ENCODE results near the gene ZSCAN4. TPM values are rescaled to one million over a fixed set of nuclear protein-coding genes. Genes with fewer than 3 reads are reported as not detected.
A peak's percentile ranks its signal among the peaks of the same experiment; 100 is the strongest.

The ZSCAN4 gene
- total RNA-seq, 1 donor from 2014 or later = not detected

DNA sequence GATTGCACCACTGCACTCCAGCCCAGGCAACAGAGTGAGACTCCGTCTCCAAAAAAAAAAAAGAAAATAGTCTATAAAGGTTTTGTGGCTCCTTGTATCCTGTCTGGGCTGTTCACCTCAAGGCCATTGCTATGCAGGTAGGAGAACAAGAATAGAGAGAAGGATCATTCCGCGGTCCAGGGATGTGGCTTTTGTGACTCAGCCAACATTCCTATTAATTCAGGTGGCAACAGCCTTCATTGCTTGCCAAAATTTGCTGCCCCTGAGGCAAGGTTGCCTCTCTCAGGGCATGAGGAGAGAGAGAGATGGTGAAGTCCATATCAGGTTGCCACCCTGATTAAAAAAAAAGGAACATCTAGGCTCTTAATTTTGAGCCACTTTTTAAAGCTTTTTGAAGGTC, 21.0 kb downstream of the ZSCAN4 start:
- Mint-ChIP-seq H3K27me3 (ENCODE audit: low read depth) (no peaks in the 10 kb centered on the region), H3K36me3 (ENCODE audit: low read depth) (peaks cover 74% of the 10 kb centered on the region), H3K4me1 (ENCODE audit: low read depth) (no peaks in the 10 kb centered on the region), H3K4me3 (ENCODE audit: low read depth) (no peak overlapping the region), H3K27ac (no peak overlapping the region), H3K9me3 (peaks cover 87% of the 10 kb centered on the region)
- intact Hi-C loops (cut with micrococcal nuclease) = no loop called here
- DNase-seq (ENCODE audit: low spot score) = no peak

DNA sequence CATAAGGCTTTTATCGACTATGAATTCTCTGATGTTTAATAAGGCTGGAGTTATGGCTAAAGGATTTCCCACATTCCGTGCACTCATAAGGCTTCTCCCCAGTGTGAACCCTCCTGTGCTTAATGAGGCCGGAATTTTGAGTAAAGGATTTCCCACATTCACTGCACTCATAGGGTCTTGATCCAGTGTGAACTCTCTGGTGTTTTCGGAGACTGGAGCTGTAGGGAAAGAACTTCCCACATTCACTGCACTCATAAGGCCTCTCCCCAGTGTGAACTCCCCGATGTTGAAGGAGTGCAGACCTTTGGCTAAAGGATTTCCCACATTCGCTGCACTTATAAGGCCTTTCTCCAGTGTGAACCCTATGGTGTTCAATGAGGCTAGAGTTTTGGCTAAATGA, 32.9 kb downstream of the ZSCAN4 start:
- Mint-ChIP-seq H3K27me3 (ENCODE audit: low read depth) (no peaks in the 10 kb centered on the region), H3K27ac (no peak overlapping the region), H3K4me3 (ENCODE audit: low read depth) (no peak overlapping the region), H3K9me3 (peaks cover 83% of the 10 kb centered on the region), H3K4me1 (ENCODE audit: low read depth) (no peaks in the 10 kb centered on the region), H3K36me3 (ENCODE audit: low read depth) (peaks cover 89% of the 10 kb centered on the region)
- DNase-seq (ENCODE audit: low spot score) = no peak
- intact Hi-C loops (cut with micrococcal nuclease) = no loop called here

DNA sequence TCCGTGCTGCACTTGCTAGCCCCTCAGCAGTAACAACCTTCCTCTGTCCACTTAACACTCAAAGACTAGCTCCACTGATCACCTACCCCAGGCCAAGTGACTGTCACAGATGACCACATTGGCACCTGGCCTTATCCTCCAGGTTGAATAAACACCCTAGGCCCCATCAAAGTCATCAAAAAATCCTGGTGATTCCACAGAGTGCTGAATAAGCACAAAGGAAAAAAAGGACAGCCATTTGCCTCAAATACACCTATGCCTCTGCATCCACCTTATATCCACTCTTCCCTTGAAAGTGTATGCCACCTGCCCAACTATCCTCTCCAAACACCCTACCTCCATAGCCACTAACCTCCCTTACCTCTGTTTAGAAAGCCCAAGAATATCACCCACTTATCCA, 37.6 kb downstream of the ZSCAN4 start:
- Mint-ChIP-seq H3K36me3 (ENCODE audit: low read depth) (peaks cover 77% of the 10 kb centered on the region), H3K27ac (no peak overlapping the region), H3K4me3 (ENCODE audit: low read depth) (no peak overlapping the region), H3K4me1 (ENCODE audit: low read depth) (peaks cover 6% of the 10 kb centered on the region), H3K27me3 (ENCODE audit: low read depth) (no peaks in the 10 kb centered on the region), H3K9me3 (peaks cover 63% of the 10 kb centered on the region)
- no peak for DNase-seq (ENCODE audit: low spot score)
- intact Hi-C loops (cut with micrococcal nuclease) = no loop called here

GRCh38 chr19:57708641-57709361, 40.1 kb downstream of the ZSCAN4 start, which contains the start of gene ZNF154:
TSS of gene ZNF154 (minus strand) at chr19:57709204. CDS start at chr19:57708971, 233 bp downstream.
- intact Hi-C loops (cut with micrococcal nuclease) = no loop called here
- H3K36me3 Mint-ChIP-seq (ENCODE audit: low read depth) = peaks cover 59% of the 10 kb centered on the region

DNA sequence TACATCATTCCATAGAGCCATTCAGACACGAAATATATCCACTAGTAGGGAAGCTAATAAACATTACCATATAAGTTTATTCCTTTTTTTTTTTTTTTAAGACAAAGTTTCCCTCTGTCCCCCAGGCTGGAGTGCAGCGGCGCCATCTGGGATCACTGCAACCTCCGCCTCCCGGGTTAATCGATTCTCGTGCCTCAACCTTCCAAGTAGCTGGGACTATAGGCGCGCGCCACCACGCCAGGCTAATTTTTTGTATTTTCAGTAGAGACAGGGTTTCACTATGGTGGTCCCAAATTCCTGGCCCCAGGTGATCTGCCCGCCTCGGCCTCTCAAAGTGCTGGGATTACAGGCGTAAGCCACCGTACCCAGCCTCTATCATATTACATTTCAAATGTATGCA, 40.9 kb downstream of the ZSCAN4 start:
- H3K27ac Mint-ChIP-seq = no peak overlapping the region
- H3K4me3 Mint-ChIP-seq (ENCODE audit: low read depth) = peak overlapping the region; percentile 87
- DNase-seq (ENCODE audit: low spot score) = no peak
- peaks cover 53% of the 10 kb centered on the region for H3K36me3 Mint-ChIP-seq (ENCODE audit: low read depth)
- peaks cover 60% of the 10 kb centered on the region for H3K9me3 Mint-ChIP-seq
- H3K27me3 Mint-ChIP-seq (ENCODE audit: low read depth) = no peaks in the 10 kb centered on the region
- H3K4me1 Mint-ChIP-seq (ENCODE audit: low read depth) = peaks cover 6% of the 10 kb centered on the region
- intact Hi-C loops (cut with micrococcal nuclease) = no loop called here

More at GRCh38 chr19:57708641-57709361, 40.1 kb downstream of the ZSCAN4 start, which contains the start of gene ZNF154:
- Mint-ChIP-seq H3K27ac (peak within 1 kb of the TSS; percentile 75), H3K4me1 (ENCODE audit: low read depth) (peaks cover 6% of the 10 kb centered on the region), H3K4me3 (ENCODE audit: low read depth) (peak within 1 kb of the TSS; percentile 87), H3K9me3 (peaks cover 61% of the 10 kb centered on the region), H3K27me3 (ENCODE audit: low read depth) (no peaks in the 10 kb centered on the region)
- peak; percentile 20 for DNase-seq (ENCODE audit: low spot score)

- H3K27ac Mint-ChIP-seq = no peak overlapping the region
- H3K4me3 Mint-ChIP-seq (ENCODE audit: low read depth) = no peak overlapping the region
- intact Hi-C loops (cut with micrococcal nuclease) = no loop called here
- peaks cover 36% of the 10 kb centered on the region for H3K36me3 Mint-ChIP-seq (ENCODE audit: low read depth)
- H3K27me3 Mint-ChIP-seq (ENCODE audit: low read depth) = no peaks in the 10 kb centered on the region
- H3K4me1 Mint-ChIP-seq (ENCODE audit: low read depth) = peaks cover 6% of the 10 kb centered on the region
- peaks cover 58% of the 10 kb centered on the region for H3K9me3 Mint-ChIP-seq
- DNase-seq (ENCODE audit: low spot score) = no peak
Observed at GRCh38 chr19:57712222-57712621, 43.5 kb downstream of the ZSCAN4 start.

- no peak overlapping the region for H3K4me3 Mint-ChIP-seq (ENCODE audit: low read depth)
- H3K9me3 Mint-ChIP-seq = peaks cover 79% of the 10 kb centered on the region
Observed at GRCh38 chr19:57719424-57719823, 50.7 kb downstream of the ZSCAN4 start.

DNA sequence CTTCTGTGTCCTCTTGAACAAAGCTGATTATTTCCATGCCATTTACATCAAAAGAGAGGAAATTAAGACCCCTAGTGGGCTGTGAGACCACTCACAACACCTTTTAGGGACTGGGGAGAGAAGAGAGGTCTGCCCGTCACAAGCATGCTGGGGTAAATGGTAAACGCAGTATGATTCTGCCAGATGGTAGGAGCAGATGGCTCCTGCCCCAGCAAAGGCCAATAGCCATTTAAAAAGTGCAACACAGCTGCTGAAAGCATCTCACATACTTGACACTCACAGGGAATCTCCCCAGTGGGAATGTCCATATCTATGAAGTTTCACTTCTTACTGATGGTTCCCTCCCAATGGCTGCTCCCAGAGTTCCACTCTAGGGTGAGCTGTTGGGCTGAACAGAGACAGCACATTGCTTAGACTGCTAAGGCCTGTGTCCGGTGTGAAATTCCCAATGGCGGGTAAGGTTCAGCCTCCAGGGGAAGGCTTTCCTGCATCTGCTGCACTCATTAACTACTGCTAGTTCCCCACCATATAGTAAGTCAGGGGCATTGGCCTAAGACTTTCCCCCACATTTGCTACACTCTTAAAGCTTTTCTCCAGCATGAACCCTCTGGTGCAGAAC, 51.3 kb downstream of the ZSCAN4 start:
- Mint-ChIP-seq H3K4me1 (ENCODE audit: low read depth) (no peaks in the 10 kb centered on the region), H3K4me3 (ENCODE audit: low read depth) (no peak overlapping the region), H3K27ac (no peak overlapping the region), H3K36me3 (ENCODE audit: low read depth) (peaks cover 67% of the 10 kb centered on the region), H3K9me3 (peaks cover 79% of the 10 kb centered on the region), H3K27me3 (ENCODE audit: low read depth) (no peaks in the 10 kb centered on the region)
- intact Hi-C loops (cut with micrococcal nuclease) = no loop called here
- DNase-seq (ENCODE audit: low spot score) = no peak

More at GRCh38 chr19:57719424-57719823, 50.7 kb downstream of the ZSCAN4 start:
- no peak overlapping the region for H3K27ac Mint-ChIP-seq
- H3K27me3 Mint-ChIP-seq (ENCODE audit: low read depth) = no peaks in the 10 kb centered on the region
- no peak for DNase-seq (ENCODE audit: low spot score)
- H3K4me1 Mint-ChIP-seq (ENCODE audit: low read depth) = no peaks in the 10 kb centered on the region
- H3K36me3 Mint-ChIP-seq (ENCODE audit: low read depth) = peaks cover 65% of the 10 kb centered on the region
- intact Hi-C loops (cut with micrococcal nuclease) = no loop called here

DNA sequence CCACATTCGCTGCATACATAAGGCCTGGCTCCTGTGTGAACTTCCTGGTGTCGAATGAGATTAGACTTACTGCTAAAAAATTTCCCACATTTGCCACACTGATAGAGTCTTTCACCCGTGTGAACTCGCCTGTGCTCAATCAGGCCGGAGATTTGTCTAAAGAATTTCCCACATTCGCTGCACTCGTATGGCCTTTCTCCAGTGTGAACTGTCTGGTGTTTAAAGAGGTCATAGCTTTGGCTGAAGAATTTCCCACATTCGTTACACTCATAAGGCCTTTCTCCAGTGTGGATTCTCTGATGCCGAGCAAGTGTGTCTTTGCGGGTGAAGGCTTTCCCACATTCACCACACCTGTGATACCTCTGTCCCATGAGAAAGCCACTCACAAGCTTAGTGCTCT, 52.1 kb downstream of the ZSCAN4 start:
- H3K9me3 Mint-ChIP-seq = peaks cover 75% of the 10 kb centered on the region
- no peak overlapping the region for H3K27ac Mint-ChIP-seq
- intact Hi-C loops (cut with micrococcal nuclease) = no loop called here
- H3K27me3 Mint-ChIP-seq (ENCODE audit: low read depth) = no peaks in the 10 kb centered on the region
- no peak for DNase-seq (ENCODE audit: low spot score)
- peaks cover 67% of the 10 kb centered on the region for H3K36me3 Mint-ChIP-seq (ENCODE audit: low read depth)
- no peaks in the 10 kb centered on the region for H3K4me1 Mint-ChIP-seq (ENCODE audit: low read depth)
- no peak overlapping the region for H3K4me3 Mint-ChIP-seq (ENCODE audit: low read depth)

Other genes with a start within 250 kb of the ZSCAN4 start
- 21.0 and 21.5 TPM in 2 replicates for gene ZNF749, start 233.6 kb upstream of the ZSCAN4 start, total RNA-seq
- 0.09 TPM in 1 of 2 replicates, not detected in the other for gene VN1R1, start 211.8 kb upstream of the ZSCAN4 start, total RNA-seq
- gene ZNF772, start 191.4 kb upstream of the ZSCAN4 start, total RNA-seq = 2.0 and 2.3 TPM in 2 replicates
- 4.8 and 5.1 TPM in 2 replicates for gene ZNF419, start 181.2 kb upstream of the ZSCAN4 start, total RNA-seq
- 4.5 and 6.0 TPM in 2 replicates for gene ZNF773, start 169.0 kb upstream of the ZSCAN4 start, total RNA-seq
- 3.5 and 4.1 TPM in 2 replicates for gene ZNF549, start 141.6 kb upstream of the ZSCAN4 start, total RNA-seq
- gene ZNF550, start 109.1 kb upstream of the ZSCAN4 start, total RNA-seq = 6.9 and 7.7 TPM in 2 replicates
- gene ZNF416, start 90.0 kb upstream of the ZSCAN4 start, total RNA-seq = 2.9 and 3.5 TPM in 2 replicates
- 2.4 and 2.8 TPM in 2 replicates for gene ZIK1, start 84.8 kb upstream of the ZSCAN4 start, total RNA-seq
- 4.1 and 5.2 TPM in 2 replicates for gene ZNF530, start 69.0 kb upstream of the ZSCAN4 start, total RNA-seq
- gene ZNF134, start 54.7 kb upstream of the ZSCAN4 start, total RNA-seq = 7.9 and 8.5 TPM in 2 replicates
- 9.6 and 10.6 TPM in 2 replicates for gene ZNF211, start 35.8 kb upstream of the ZSCAN4 start, total RNA-seq
- 9.7 and 10.6 TPM in 2 replicates for gene ZNF551, start 13.0 kb downstream of the ZSCAN4 start, total RNA-seq
- 3.9 and 4.0 TPM in 2 replicates for gene ZNF154, start 40.3 kb downstream of the ZSCAN4 start, total RNA-seq
- gene ZNF671, start 58.7 kb downstream of the ZSCAN4 start, total RNA-seq = 5.3 and 6.0 TPM in 2 replicates
- 7.4 and 8.8 TPM in 2 replicates for gene ZNF776, start 77.9 kb downstream of the ZSCAN4 start, total RNA-seq
- gene ZNF586, start 100.7 kb downstream of the ZSCAN4 start, total RNA-seq = 11.4 and 13.4 TPM in 2 replicates
- gene ZNF552, start 146.0 kb downstream of the ZSCAN4 start, total RNA-seq = 7.2 and 8.5 TPM in 2 replicates
- 20.8 and 21.3 TPM in 2 replicates for gene ZNF587B, start 161.4 kb downstream of the ZSCAN4 start, total RNA-seq
- gene ZNF587, start 180.9 kb downstream of the ZSCAN4 start, total RNA-seq = 29.7 and 32.1 TPM in 2 replicates
- 11.4 and 12.3 TPM in 2 replicates for gene ZNF814, start 220.1 kb downstream of the ZSCAN4 start, total RNA-seq
- 10.6 and 11.4 TPM in 2 replicates for gene ZNF417, start 247.7 kb downstream of the ZSCAN4 start, total RNA-seq

Data from activated T-helper 2 cell treated with anti-CD3 and anti-CD28 coated beads, Interferon-gamma antibody, Interleukin-2, Interleukin-4, amounts not matched to agents 10 μg/mL and 5 μg/mL and 100 μg/mL, durations not matched to agents 14 hours and 24 hours and 36 hours (primary cell).